ENCODE results near the gene PSORS1C2. TPM values are rescaled to one million over a fixed set of nuclear protein-coding genes. Genes with fewer than 3 reads are reported as not detected.

The PSORS1C2 gene
- total and polyA plus RNA-seq, 4 donors, result not detected

DNA sequence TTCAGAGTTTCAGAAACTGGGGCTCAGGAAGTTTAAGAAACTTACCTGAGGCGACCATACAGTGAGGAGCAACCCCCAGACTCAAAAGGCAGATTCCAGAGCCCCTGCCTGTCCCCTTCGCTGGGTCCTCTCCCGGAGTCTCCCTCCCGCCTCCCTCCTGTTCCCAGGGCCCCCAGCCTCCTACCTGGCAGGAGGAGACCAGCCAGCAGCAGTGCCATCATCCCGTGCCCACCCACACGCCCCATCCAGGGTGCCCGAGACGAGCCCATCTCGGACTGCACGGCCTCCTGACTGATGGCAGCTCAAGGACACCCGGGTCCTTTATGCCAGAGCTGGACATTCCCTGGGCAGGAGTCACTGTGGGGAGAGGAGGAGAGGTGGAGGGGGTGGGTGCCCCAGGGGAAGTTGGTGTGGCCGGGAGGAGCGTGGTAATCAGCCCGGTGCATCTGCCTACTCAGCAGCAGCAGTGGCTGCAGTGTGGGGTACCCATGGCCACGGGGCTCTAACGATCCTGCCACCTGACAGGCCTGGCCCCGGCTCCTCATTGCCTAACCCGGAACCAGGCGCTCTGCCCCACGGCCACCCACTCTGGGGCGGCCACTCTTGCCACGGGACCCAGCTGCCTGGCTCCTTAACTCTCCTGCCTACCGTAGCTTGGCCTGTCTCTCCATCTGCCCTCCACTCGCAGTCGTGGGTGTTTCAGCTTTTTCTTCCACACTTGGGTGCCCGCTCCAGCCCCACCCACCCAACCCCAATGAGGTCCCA, 18.5 kb downstream of the PSORS1C2 start, which contains the start of gene CDSN:
Gene CDSN (minus strand): TSS at position 296 of the 765 bp plus-strand sequence. CDS start 27 bp downstream, at position 269.
- Histone ChIP-seq H3K4me1 (ENCODE audit: control insufficient read depth in 4 of 4, insufficient read depth in 4 of 4, low read length in 3 of 4) (no peaks in the 10 kb centered on the region), H3K9ac (ENCODE audit: low read depth in 1 of 2, low read length in 2 of 2) (no peak within 1 kb of the TSS), H3K9me3 (ENCODE audit: control insufficient read depth in 4 of 4, low read length in 3 of 4) (no peaks in the 10 kb centered on the region), H3K4me3 (ENCODE audit: low read depth in 1 of 3, low read length in 3 of 3) (no peak within 1 kb of the TSS), H3K27me3 (ENCODE audit: control insufficient read depth in 4 of 4, insufficient read depth in 4 of 4, low read length in 3 of 4) (no peaks in the 10 kb centered on the region), H3K27ac (ENCODE audit: low read depth in 1 of 2, low read length in 2 of 2) (no peak within 1 kb of the TSS), H3K36me3 (ENCODE audit: control insufficient read depth in 4 of 4, insufficient read depth in 3 of 4, low read depth in 1 of 4, low read length in 3 of 4) (no peaks in the 10 kb centered on the region)
- no peak for DNase-seq (ENCODE audit: low spot score)
- 80% methylated on average over 26 of the region's 26 CpGs for WGBS
- TF ChIP-seq FOXA1 (IDR thresholded peaks at IDR 0.05) (no peak), HNF4G (IDR thresholded peaks at IDR 0.05) (no peak), HNF4A (conservative IDR thresholded peaks at IDR 0.05) (no peak), JUND (IDR thresholded peaks at IDR 0.05) (no peak), SP1 (IDR thresholded peaks at IDR 0.05) (no peak), MAX (IDR thresholded peaks at IDR 0.05) (no peak), NR2F2 (IDR thresholded peaks at IDR 0.05) (no peak), GABPA (IDR thresholded peaks at IDR 0.05 in 1 of 2, conservative IDR thresholded peaks at IDR 0.05 in 1 of 2) (no peak), RAD21 (IDR thresholded peaks at IDR 0.05) (no peak), TAF1 (conservative IDR thresholded peaks at IDR 0.05) (no peak)
- TF ChIP-seq, protein P1, sequence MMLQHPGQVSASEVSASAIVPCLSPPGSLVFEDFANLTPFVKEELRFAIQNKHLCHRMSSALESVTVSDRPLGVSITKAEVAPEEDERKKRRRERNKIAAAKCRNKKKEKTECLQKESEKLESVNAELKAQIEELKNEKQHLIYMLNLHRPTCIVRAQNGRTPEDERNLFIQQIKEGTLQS (IDR thresholded peaks at IDR 0.05), result no peak

GRCh38 chr6:31118178-31118577, 20.7 kb downstream of the PSORS1C2 start:
- TF ChIP-seq SP1 (IDR thresholded peaks at IDR 0.05) (no peak), JUND (IDR thresholded peaks at IDR 0.05) (no peak), RXRA (IDR thresholded peaks at IDR 0.05) (no peak), FOXA1 (IDR thresholded peaks at IDR 0.05) (no peak), MAX (IDR thresholded peaks at IDR 0.05) (no peak), RAD21 (IDR thresholded peaks at IDR 0.05) (no peak)
- no peaks in the 10 kb centered on the region for H3K36me3 ChIP-seq (ENCODE audit: control insufficient read depth in 4 of 4, insufficient read depth in 3 of 4, low read depth in 1 of 4, low read length in 3 of 4)
- 70% methylated on average over 7 of the region's 7 CpGs for WGBS
- no peaks in the 10 kb centered on the region for H3K27me3 ChIP-seq (ENCODE audit: control insufficient read depth in 4 of 4, insufficient read depth in 4 of 4, low read length in 3 of 4)
- no peak overlapping the region for H3K4me3 ChIP-seq (ENCODE audit: low read depth in 1 of 3, low read length in 3 of 3)
- no peaks in the 10 kb centered on the region for H3K9me3 ChIP-seq (ENCODE audit: control insufficient read depth in 4 of 4, low read length in 3 of 4)
- no peaks in the 10 kb centered on the region for H3K4me1 ChIP-seq (ENCODE audit: control insufficient read depth in 4 of 4, insufficient read depth in 4 of 4, low read length in 3 of 4)
- no peak overlapping the region for H3K9ac ChIP-seq (ENCODE audit: low read depth in 1 of 2, low read length in 2 of 2)
- no peak overlapping the region for H3K27ac ChIP-seq (ENCODE audit: low read depth in 1 of 2, low read length in 2 of 2)
- no peak for DNase-seq (ENCODE audit: low spot score)

DNA sequence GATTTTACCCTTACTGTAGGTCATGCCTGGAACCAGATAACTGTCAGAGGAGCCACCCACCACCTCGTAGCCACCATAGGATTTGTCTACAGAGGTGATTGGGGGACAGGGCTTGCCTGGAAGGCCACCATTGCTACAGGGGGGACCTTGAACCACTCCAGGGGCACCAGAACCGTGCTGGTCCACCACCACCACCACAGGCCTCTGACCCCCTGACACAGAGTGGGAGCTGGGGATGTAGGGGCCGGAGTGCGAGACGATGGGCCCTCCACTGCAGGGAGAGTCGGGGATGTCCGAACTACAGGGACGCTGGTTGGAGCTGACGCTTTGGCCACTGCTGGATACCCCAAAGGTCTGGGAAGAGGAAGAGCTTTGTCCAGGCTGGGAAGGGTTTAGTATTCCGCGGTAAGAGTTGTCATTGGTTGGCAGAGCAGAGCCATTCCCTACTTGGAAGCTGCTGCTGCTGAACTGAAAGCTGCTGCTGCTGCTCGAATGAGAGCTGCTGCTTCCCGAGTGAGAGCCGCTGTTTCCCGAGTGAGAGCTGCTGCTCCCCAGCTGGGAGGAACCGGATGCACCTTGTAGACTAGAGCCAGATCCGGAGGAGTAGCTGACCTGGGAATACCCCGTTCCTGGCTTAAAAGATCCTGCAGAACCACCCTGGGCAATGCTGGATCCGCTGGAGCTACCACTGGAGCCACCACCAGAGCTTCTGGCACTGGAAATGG, 22.0 kb downstream of the PSORS1C2 start:
- Histone ChIP-seq H3K27me3 (ENCODE audit: control insufficient read depth in 4 of 4, insufficient read depth in 4 of 4, low read length in 3 of 4) (no peaks in the 10 kb centered on the region), H3K9ac (ENCODE audit: low read depth in 1 of 2, low read length in 2 of 2) (no peak overlapping the region), H3K27ac (ENCODE audit: low read depth in 1 of 2, low read length in 2 of 2) (no peak overlapping the region), H3K36me3 (ENCODE audit: control insufficient read depth in 4 of 4, insufficient read depth in 3 of 4, low read depth in 1 of 4, low read length in 3 of 4) (no peaks in the 10 kb centered on the region), H3K4me1 (ENCODE audit: control insufficient read depth in 4 of 4, insufficient read depth in 4 of 4, low read length in 3 of 4) (no peaks in the 10 kb centered on the region), H3K9me3 (ENCODE audit: control insufficient read depth in 4 of 4, low read length in 3 of 4) (no peaks in the 10 kb centered on the region), H3K4me3 (ENCODE audit: low read depth in 1 of 3, low read length in 3 of 3) (no peak overlapping the region)
- DNase-seq (ENCODE audit: low spot score), result no peak
- TF ChIP-seq, protein P2, sequence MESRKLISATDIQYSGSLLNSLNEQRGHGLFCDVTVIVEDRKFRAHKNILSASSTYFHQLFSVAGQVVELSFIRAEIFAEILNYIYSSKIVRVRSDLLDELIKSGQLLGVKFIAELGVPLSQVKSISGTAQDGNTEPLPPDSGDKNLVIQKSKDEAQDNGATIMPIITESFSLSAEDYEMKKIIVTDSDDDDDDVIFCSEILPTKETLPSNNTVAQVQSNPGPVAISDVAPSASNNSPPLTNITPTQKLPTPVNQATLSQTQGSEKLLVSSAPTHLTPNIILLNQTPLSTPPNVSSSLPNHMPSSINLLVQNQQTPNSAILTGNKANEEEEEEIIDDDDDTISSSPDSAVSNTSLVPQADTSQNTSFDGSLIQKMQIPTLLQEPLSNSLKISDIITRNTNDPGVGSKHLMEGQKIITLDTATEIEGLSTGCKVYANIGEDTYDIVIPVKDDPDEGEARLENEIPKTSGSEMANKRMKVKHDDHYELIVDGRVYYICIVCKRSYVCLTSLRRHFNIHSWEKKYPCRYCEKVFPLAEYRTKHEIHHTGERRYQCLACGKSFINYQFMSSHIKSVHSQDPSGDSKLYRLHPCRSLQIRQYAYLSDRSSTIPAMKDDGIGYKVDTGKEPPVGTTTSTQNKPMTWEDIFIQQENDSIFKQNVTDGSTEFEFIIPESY (IDR thresholded peaks at IDR 0.05), result no peak
- WGBS, result 74% methylated on average over 19 of the region's 19 CpGs

Measured in liver (tissue), 9 donors.